CD4-positive, alpha-beta T cell treated with Interleukin-17A for 4 hours (primary cell): ENCODE results near the gene PRMT2.
A peak's percentile ranks its signal among the peaks of the same experiment; 100 is the strongest.

Experiments used
- DNase-seq: peaks from one replicate; pipeline ENCODE4 v3.0.0-alpha.2; 2020; ENCODE audit warnings: mixed read lengths

PRMT2 gene

DNA sequence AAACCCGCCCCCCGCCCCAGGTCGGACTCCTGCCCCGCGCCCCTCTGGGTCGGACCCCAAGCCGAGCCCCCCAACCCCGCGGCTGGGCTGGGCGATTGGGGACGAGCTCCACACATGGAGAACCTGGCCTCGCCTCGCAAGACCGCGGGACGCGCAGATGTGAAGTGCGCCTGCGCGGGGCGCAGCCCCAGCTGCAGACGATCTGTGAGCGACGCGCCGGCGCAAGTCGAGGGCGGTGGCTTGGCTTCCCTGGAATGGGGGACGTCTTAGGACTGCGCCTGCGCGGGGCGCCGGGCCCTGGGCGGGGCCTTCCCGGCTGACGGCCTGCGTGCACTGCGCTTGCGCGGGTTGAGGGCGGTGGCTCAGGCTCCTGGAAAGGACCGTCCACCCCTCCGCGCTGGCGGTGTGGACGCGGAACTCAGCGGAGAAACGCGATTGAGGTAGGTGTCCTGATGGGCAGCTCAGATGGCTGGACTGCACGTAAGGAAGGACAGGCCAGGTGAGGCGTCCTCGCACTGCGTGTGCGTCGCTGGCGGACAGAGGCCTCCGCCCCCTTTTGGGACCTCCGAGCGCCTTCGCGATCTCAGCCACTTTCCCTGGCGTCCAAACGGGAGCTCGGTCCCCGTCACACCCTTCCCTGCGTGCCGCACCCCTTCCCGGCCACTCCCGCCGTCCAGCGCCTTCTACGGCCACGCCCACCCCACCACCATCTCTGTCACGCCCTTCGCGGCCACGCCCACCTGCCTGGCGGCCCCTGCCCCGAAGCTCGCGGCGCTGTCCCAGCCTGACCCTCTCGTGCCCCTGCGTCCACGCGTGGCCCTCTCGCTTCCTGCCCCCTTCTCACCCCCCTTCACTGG lies at the start of gene PRMT2:
TSS of gene PRMT2 (plus strand) at position 351 of the 857 bp plus-strand sequence. CDS start 1,278 bp downstream, outside the sequence.
- DNase-seq: peak; percentile 99

DNA sequence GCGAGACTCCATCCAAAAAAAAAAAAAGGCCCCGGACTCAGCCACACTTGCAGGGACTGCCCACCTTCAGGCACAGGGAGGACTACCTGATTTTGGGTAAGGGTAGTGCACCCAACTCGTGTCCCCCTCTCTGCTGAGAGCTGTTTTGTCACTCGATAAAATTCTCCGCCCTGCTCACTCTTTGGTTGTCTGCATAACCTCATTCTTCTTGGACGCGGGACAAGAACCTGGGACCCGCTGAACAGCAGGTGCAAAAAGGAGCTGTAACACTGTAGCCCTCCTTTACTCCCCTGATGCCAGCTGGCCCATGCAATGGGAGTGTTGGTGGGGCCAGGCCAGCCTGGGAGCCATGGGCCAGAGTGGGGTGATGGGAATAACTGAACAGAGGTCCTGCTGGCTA lies 41.2 kb upstream of the PRMT2 start:
- no peak for DNase-seq

DNA sequence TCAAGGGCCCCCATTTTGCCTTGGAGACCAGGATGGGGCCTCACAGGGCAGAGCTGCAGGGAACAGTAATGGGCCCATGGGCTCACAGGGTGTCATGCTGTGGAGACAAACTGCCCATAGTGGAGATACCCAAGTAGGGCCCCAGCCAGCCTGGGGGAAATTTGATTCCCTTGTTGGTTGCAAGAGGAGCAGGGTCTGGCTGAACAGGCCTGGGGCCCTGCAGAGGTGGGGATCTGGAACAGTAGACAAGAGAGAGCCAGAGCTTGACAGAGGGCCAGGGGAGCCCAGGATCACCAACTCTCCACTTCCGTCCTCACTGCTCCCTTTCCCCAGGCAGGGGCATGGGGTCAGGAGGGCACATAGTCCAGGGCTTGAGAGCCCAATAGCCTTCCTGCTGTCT lies 39.3 kb upstream of the PRMT2 start:
- DNase-seq: no peak

DNA sequence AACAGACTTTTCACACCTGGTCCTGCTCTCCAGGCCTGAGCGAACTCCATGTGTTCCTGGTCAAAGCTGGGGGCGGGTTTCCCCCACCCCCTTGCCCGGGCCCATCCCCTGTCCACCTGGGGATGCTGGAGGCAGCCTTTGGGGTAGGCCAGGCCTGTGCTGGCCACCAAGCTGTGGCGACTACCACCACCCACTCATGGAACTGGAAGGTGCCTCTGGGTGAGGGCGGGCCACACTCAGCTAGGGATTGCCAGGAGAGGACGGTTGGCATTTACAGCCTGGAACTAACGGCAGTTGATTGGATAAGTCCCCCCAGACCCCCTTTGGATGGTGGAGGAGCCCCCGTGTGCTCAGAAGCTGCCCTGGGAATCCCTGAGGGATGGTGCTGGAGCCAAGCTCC lies 38.4 kb upstream of the PRMT2 start:
- no peak for DNase-seq

DNA sequence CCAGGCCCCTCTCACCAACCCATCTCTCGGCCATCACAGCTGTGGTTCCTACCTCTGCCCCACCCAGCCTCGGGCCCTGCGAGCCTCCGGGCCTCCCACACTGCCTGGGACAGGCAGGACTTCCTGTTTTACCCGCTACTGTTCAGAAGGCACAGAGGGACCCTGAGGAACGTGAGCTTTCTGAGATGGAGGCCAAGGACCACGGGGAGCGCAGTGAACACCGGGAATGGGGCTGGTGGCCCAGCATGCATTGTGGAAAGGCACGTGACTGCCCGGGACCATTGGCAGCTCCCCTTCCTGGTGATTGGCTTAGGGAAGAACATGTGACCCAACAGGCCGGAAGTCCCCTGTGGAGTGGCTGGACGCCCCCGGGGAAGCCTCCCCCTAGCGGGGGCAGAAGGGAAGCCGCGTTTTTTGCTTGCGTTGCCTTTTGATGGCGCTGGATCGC lies 37.6 kb upstream of the PRMT2 start:
- no peak for DNase-seq

DNA sequence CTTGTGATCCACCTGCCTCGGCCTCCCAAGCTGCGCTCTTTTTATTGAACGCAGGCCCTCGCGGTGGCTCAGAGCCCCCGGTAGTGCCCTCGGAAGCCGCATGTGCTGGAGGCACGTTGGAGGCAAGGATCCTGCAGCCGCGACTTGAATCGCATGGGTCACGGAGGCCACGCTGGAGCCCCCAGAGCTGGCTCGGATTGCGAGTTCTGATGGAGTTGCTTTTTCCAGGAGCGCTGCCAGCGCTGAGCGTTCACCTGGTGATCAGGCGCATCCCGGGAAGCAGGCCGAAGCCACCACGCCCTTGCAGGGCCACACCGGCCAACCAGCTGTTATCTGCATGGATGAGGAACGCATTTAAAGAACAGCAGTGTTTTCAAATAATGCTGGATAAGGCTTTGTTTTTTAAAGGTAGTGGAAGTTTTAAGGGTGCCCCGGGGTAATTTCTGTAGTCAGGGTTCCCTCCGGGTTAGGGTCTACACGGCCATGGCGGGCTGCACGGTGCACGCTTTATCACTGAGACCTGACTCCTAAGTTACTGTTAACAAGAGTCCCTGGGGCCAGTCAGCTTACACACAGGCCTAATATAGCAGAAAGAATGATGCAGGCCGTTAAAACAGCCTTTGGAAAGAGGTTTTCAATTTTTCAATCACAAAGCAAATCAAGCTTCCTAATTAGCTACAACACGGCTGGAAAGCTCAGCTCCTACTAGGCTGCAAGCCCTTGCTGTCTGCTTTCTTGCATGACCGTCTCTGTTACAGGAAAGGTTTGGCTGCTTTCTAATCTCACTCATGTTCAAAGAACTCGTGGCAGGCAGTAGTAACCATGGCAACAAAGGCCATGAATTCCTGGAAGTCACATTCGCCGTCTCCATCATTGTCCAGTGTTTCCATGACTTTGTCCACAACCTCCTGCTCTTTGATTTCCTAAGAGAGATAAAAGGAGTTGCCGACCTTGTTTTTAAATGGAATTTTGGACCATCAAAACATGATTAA lies 36.6 kb upstream of the PRMT2 start:
- no peak for DNase-seq

DNA sequence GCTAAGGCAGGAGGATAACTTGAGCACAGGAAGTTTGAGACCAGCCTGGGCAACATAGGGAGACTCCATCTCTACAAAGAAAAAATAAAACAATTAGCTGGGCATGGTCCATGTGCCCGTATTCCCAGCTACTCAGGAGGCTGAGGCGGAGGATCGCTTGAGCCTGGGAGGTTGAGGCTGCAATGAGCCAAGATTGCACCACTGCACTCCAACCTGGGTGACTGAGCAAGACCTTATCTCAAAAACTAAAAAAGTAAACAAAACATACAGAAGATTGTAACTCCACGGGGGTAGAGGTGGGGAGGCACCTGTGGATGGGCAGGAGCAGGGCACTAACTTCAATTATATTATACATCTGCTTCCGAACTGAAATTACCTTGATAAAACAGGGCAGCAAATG lies 35.2 kb upstream of the PRMT2 start:
- no peak for DNase-seq

DNA sequence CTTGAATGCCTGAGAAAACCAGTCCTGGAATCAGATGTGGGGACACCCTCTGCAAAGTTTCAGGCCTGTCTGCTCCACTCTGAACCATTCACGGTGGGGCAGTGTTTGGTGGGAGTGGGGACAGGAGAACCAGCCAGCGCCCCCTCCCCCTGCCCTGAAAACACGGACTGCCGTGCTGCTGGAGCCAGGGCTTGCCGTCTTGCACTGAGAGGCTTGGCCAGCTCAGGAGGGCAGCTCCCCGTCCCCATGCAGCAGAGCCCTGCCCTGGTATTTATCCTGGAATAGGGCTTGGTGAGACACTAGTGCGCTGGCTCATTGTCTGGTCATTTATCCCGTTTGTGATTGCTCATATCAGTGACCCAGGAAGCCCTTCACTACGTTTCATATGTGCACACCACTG lies 34.5 kb upstream of the PRMT2 start:
- DNase-seq: no peak

DNA sequence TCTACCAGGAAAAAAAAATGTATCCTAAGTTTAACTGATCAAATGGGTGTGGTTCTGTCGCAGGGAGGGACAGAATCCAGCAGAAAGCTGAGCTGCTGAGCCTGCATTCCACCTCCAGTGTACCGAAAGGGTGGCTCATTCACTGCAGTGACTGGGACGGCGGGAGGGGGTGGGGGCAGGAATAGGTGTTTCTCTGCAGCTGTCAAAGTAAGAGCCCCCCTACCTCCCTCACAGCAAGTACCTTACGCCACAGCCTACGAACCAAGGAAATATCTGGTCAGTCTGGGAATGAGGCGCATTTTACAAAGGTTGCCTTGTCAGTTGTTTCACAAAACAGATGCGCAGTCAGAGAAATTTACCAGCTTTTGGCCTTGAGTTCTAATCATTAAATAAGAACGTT lies 32.2 kb upstream of the PRMT2 start:
- no peak for DNase-seq

DNA sequence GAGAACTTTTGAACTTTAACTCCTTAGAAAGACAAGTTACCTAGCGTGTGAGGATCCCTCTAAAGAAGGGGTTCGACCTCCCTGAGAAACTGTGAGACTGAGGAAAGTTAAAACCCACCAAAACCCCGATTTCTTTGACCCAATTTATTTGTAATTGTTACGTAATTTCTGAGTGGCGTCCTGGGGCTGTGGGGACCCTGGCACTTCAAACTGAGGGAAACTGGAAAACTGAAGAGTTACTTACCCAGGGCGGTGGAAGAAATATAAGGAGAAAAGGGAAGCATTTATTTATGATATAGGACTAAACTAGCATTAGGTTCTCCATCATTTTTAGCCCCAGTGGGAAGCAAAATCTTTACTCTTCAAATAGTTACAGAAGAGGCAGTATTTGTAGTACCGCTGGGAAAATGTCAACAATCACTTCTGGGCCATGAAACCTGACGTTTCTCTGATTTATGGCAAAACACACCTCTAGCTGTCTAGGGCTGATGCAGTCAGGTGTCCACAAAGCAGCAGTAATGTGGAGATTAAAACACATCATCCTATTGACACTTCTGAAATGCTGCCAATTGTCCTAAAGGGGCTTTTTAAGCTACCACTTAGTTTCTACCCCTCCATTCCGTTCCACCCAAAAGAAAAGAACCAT lies 31.0 kb upstream of the PRMT2 start:
- no peak for DNase-seq

DNA sequence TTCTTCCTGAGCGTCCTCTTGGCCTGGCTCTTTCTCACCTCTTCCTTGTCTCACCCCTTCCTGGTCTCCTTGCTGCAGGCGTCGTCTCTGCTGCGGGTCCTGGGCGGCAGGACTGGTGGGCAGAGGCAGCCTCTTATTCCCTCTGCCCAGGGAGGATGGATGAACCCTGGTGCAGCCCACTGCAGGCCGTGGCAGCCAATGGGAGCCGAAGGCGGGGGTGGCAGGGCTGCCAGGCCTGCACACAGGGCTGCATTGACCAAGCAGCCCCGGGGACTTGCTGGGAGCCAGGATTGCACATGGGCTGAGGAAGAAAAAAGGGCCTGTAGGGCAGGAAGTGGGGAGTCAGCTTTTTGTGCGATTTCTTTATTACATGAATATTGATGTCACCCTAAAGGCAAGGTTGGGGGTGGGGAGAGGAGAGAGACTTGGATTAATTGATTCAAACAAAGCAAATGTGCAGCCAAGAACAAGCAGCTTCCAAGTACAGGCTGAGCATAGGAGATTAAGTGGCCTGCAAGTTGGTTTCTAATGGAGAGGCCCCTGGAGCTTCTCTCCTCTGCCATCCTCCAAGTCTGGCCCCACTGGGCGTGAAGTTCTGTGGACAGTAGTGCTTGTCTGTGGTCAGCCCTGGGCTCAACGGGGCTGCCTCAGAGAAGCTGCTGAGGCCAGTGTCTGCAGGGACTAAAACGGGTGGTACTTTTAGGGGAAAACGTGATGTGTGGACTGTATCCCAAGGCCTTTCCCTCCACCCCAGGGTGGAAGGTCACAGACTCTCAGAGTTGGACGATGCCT lies 30.3 kb upstream of the PRMT2 start, which contains the start of gene S100B:
TSS of gene S100B (minus strand) at position 108 of the 792 bp plus-strand sequence. CDS start 2,667 bp downstream, outside the sequence.
- peak; percentile 44 for DNase-seq

DNA sequence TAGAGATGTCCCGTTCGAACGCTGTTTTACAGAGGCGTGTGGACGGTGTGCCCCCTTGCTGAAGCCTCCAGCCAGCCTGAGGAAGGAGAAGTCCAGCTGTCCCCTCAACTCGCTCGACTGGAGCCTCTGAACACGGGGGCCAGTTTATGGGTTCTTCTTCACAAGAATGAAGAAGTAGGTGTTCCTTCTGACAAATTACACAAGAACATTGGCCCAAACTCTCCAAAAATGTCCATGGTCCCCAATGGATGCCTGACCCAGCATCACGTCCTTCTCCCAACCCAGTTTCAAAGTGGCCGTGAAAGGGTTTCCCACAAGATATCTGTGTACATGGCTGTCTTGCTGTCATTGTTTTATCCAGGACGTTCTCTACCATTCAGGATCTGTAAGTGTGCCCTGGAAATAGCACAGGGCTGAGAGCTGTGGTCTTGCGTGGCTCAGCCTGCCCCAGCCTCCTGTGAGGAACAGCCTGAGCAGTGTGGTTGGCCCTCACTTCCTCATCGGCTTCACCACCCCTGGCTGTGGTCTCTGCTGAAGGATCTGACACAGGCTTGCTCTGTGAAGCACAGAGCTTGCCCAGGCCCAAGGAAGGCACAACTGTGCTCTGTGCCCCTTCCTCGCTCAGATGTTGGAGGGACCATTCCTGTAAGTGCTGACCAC lies 29.6 kb upstream of the PRMT2 start:
- DNase-seq: peak; percentile 76

DNA sequence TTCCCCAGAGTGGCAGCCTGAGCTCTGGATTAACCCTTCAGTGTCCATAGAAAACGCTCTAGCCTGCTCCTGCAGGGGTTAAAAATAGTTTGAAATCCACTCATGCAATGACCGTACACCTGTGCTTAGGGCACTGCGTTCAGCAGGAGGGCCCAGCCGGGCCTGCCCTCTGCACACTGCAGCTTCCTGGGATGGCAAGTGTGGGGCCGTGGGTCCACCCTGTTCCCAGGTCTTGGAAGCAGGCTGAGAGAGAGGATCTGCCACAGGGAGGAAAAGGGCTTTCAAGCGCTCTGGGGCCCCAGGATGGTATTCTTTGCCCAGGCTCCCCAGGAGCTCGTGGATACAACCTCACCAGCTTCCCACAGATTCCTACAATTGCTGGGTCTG lies 29.1 kb upstream of the PRMT2 start:
- DNase-seq: no peak

DNA sequence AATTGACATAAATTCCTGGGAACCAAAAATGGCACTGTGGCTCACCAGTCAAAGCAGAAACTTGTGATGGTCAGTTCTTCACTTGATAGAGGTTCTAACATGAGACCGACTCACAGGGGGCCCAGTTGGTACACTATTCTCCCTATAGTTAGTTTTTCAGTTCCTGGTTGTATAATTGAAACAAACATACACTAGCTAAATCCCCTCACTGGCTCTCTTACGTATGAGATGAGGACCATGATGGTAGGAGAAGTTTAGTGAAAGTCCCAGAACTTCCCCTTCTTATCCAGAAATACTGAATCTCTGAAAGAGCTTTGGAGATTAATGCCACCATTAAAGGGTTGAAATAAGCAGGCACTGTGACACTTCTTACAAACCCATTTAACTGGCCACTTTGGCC lies 27.8 kb upstream of the PRMT2 start:
- no peak for DNase-seq

DNA sequence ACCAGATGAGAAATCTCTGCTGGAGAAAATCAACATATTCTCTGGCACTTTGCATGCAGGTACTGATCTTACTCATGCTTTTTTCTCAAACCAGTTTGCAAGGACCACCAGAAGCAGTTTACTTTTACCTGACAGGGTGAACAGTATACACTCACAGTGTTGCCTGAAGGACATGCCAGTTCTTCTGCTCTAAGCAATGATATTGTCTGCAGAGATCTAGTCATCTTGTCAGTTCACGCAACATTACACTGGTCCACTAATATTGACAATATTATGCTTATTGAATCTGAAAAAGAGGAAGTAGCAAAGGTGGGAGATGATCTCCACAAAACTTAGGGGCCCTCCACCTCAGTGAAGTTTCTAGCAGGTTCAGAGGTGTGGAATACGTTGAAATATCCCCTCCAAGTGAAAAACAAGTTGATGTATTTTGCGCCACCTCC lies 26.8 kb upstream of the PRMT2 start:
- DNase-seq: no peak

DNA sequence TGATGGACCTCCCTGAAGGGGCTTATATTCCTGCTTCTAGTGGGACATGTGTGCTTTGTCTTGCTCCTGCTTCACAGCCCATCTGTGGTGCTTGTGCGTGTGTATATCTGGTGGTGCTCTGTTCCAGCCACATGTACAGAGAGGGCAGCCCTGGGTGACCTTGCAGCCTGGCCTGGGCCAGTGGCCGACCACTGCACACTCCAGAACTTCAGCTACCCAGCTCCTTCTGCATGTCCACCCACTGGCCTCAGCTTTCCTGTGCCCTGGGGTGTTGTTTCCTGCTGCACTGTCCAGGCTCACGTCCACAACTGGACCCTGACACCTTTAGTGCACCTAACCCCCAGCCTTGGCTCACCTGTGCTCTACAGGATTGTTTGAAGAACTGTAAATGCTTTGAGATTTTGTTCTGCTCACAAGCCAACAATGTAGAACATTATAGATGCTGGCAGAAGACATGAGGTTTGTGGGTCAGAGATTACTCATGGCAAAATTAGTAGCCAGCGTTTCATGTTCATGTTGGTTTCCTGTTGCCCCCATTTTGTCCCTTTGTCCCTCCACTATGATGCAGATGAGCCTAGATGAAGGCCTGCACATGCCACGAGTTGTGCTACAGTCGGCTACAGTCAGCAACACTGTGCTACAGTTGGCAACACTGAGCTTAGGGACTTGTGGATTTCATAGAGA lies 25.3 kb upstream of the PRMT2 start:
- DNase-seq: no peak

DNA sequence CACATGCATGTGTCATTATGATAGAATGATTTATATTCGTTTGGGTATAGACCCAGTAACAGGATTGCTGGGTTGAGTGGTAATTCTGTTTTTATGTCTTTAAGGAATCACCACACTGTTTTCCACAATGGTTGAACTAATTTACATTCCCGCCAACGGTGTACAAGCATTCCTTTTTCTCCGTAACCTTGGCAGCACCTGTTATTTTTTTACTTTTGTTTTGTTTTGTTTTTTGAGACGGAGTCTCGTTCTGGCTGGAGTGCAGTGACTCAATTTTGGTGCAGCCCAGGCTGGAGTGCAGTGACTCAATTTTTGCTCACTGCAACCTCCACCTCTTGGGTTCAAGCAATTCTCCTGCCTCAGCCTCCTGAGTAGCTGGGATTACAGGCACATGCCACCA lies 22.1 kb upstream of the PRMT2 start:
- no peak for DNase-seq

DNA sequence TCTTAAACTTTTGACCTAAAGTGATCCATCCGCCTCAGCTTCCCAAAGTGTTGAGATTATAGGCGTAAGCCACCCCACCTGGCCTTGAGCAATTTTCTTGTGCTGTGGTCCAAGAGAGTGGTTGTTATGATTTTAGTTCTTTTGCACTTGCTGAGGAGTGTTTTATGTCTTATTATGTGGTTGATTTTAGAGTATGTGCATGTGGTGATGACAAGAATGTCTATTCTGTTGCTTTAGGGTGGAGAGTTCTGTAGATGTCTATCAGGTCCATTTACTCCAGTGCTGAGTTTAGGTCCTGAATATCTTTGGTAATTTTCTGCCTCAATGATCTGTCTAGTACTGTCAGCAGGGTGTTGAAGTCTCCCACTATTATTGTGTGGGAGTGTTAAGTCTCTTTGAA lies 19.4 kb upstream of the PRMT2 start:
- DNase-seq: no peak

DNA sequence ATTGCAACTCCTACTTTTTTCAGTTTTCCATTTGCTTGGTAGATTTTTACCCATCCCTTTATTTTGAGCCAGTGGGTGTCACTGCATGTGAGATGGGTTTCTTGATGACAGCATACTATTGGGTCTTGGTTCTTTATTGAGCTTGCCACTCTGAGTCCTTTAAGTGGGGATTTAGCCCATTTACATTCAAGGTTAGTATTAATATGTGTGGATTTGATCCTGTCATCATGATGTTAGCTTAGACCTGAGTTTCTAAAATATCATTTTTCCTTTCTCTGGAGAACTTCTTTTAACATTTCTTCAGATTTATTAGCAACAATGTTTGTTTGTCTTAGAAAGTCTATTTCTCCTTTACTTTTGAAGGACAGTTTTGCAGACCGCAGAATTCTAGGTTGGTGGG lies 18.8 kb upstream of the PRMT2 start:
- no peak for DNase-seq

DNA sequence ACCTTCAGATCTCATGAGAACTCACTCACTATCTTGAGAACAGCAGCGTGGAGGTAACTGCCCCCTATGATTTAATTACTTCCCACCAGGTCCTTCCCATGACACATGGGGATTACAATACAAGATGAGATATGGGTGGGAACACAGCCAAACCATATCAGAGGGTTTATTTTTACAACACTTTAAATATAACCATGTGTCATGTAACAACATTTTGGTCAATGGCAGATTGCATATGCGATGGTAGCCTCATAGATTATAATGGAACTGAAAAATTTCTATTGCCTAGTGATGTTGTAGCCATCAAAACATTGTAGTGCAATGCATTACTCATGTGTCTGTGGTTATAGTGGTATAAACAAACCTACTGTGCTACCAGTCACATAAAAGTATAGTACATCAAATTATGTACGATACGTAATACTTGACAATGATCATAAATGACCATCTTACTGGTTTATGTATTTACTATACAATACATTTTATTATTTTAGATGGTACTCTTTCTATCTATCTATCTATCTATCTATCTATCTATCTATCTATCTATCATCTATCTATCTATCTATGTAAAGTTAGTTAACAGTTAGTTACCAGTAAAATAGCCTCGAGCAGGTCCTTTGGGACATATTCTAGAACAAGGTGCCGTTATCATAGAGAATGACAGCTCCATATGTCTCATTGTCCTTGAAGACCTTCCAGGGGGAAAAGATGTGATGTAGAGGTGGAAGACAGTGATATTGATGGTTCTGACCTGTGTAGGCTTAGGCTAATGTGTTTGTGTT lies 18.0 kb upstream of the PRMT2 start:
- no peak for DNase-seq
